Stimulated activated CD8-positive, alpha-beta memory T cell treated with anti-CD3 and anti-CD28 coated beads, Interleukin-12 subunit alpha, Interleukin-12 subunit beta, amount 100 ng/mL, for 24 hours (primary cell): ENCODE measurements around the gene CHIA.

Experiments
- DNase-seq: peaks from one replicate; pipeline ENCODE4 v3.0.0-alpha.2; 2020; ENCODE audit errors: extremely low read depth

The CHIA gene

DNA sequence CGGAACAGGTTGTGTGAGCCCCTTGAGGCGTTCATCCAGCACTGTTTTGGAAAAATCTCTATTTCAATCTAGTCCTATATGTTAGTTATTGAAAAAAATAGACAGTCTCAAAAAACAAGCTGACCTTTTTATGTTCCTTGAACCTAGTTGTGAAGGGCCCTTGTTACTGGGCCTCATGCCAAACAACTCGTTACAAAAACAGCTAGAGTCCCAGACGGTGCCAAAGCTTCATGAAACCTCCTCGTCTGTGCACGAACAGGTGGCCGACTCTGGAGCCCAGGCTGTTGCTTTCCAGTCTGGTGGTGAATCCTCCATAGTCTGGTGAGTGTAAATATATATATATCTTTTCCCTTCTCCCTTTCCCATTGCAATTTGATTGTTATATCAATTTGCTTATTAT, at the start of gene CHIA:
CHIA (plus strand) TSS at position 222 of the 400 bp plus-strand sequence. CDS start 19,617 bp downstream, outside the sequence.
- no peak for DNase-seq

DNA sequence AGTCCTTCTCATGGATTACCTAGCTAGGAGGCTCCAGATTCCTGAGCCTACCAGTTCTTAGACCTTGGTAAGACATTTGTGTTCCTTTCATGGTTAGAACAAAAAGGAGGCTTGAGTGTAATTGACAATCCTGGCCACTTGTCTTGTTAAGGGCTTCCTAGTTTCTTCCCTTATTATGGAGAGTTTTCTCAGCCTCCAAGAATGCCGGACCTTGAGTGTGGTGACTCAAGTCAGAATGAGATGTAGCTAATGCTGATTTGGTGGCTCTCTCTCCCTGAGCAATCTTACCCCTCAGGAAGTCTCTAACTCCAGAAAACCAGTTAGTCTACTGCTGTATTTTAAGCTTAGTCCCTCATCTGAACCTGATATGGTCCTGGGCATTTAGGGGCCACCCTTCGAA, 48.9 kb upstream of the CHIA start:
- no peak for DNase-seq

DNA sequence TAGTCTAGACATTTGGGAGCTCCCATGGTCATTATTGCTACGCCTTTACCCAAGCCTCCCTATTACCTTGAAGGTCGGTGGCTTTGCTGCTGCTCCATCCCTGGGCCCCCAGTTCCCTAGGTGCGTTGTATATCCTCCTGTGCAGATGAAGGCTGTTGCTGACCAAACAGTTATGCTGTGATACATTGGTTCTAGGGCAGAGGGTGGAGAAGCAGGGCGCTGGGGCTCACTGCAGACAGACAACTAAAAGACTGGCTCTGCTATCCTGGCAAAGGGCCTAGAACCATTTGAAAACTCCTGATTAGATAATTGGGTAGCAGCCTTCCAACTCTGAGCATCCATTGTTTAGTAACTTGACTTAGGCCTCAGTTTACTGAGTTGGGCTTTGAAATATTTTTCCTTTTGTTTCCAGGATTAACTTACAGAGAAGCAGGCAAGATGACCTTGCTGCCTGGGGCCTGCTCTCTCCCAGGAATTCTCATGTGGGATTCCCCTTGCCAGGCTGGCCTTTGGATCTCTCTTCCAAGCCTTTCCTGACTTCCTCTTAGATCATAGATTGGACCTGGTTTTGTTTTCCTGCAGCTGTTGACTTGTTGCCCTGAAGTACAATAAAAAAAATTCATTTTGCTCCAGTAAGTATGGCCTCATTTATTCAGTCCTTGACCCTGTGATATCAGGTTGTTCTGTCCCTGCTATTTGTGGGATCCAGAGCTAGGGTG, 47.7 kb upstream of the CHIA start:
- DNase-seq, result no peak

DNA sequence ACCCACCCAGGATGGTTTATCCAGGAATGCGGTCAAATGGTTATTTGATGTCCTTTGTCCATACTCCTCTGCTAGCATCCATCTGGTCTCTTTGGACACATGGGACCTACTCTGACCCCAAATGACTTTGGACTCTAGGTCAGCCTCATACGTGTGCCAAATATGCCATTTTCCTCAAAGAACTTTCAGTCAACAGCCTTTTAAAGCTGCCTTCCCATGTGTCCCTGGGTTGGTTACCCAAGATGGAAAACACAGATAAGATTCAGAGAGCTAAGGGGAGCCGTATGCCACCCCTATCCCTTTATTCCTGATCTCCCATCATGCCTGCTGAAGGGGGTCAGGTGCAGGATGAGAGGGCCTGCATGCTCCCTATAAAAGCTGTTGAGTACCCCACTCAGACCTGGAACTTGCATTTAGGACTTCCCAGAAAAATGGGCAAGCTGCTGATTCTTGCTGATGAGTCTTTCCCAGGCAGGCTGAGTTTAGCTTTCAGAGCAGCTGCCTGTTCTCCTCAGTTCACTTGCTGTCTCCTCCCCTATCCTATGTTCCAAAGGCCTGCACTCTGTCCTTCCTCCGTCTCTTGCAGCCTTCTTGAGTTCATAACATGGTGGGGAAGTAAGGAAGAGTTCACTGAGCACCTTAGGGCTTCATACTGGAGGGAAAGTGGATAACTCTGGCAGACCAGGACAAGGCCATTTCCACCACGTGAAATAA, 43.4 kb upstream of the CHIA start:
- DNase-seq, result no peak

DNA sequence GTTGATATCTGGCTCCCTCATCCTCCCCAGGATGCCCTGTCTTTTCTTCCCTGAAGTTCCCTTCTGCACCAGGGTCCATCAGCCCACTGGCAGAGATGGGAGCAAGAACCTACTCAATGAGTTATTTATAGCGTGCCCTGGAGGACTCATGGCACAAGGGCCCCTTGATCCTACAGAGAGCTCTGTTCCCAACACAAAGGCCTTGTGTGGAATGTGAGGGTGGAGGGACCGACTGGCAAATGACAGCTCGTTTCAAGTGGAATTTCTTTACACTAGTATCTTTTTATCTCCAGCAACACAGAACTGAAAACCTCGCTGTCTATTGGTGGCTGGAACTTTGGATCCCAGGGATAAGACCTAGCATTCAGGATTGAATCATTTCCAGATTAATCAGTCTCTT, 40.7 kb upstream of the CHIA start:
- DNase-seq, result no peak

DNA sequence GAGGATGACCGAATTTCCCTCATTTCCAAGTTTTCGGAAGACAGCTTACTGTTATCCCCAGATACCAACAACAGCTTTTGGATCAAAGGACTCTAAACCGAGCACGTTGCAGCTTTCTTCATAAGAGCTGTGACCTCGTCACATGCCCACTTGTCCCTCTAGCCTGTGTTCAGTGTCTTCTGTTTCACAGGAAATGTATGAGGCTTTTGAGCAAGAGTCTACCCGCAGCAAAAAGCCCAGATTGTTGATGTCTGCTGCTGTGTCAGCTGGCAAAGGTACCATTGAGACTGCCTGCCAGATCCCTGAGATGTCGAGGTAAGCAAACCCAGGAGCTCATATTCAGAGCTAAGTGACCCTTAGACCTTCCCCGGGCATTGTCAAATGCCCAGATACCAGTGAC, 39.1 kb upstream of the CHIA start:
- DNase-seq, result no peak

DNA sequence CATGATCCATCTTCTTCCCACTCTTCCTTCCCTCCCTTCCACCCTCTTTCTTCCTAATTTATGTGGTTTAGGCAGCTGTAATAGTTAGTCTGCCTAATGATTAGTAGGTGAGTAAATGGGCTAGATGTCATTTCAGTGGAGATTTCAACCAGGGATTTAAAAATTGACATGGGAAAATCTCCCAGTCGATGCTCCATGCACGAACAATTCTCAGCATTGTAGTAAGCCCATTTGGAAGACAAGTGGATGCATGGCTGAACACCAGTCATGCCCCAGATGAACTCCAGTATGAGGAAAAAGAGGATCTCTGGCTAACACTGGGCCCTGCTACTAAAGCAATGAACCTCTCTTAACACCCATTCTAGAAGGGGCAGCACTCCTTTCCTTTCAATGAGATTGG, 37.9 kb upstream of the CHIA start:
- DNase-seq, result no peak

DNA sequence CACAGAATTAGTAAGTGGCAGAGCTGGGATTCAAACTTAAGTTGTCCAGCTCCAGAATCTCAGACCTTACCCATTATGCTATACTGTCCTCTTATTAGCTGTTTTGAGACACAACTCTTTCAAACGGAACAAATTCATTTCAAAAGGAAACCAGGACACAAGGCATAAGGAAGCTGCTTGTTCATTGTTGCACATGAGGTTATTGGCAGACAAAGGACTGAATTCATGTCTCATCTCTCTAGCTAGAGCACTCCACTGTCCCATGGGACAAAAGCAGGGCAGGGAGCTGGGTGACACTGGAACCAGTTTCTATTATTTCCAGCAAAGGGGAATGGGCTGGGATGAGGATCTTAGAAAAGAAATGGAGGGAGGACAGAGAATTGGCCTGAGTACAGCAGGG, 36.8 kb upstream of the CHIA start:
- no peak for DNase-seq

DNA sequence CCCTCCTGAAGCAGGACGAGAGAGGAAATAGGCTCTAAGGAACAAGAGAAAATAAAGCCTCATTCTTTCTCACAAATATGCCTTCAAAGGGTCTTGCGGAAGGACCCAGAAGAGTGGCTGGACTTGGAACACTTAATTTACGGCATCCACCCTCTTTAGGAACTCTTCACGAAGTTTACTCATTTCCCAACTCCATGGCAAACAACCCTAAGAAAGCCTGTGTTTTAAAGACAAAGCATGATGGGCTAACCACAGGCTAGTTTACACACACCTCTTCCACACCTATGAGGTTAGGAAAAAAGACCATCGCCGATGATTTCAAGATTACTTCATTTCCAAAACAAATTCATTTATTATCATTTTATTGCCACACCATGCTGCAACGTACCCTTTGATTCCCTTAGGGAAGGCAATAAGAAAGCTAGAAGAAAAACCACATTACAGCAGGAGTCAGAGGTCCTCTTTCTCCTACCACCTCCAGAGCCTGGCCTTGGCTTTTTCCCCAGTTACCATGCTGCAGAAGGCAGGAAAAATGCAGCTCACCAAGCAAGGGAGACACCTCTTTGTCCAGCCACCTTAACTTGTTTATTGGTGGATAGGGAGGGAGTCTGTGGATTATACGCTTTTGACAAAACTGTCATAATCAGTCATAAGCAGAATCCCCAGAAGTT, 33.5 kb upstream of the CHIA start:
- DNase-seq, result no peak

DNA sequence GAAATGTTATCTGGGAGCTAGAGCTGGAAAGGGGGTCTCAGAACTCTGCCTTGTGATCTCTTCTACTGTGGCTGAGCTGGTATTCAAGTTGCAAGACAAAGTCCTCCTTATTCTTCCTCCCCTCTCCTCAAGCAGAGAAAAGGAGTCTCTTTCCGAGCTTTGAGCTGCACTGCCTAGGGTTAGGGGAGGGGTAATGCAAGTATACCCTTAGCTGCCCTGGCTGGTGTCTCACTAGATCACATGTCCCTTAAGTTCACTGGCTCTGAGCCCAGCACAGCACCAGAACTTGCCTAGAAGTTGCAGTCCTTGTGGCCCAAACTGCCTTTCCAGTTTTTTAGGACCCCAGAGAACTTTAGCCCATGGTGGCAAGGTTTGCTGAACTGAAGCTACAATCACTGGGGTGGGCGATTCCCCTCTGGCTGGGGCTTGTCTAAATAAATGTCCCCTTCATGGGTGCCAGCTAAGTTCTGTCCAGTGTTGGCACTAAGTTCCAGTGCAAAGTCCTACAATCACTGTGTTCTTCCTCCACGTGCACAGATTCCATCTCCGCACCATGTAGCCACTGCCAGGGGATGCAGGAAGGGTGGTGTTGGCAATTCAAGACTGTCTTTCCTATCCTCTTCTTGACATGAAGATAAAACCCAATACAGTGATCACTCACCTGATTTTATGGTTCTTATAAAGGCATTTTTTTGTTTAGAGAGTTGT, 22.7 kb upstream of the CHIA start:
- no peak for DNase-seq

DNA sequence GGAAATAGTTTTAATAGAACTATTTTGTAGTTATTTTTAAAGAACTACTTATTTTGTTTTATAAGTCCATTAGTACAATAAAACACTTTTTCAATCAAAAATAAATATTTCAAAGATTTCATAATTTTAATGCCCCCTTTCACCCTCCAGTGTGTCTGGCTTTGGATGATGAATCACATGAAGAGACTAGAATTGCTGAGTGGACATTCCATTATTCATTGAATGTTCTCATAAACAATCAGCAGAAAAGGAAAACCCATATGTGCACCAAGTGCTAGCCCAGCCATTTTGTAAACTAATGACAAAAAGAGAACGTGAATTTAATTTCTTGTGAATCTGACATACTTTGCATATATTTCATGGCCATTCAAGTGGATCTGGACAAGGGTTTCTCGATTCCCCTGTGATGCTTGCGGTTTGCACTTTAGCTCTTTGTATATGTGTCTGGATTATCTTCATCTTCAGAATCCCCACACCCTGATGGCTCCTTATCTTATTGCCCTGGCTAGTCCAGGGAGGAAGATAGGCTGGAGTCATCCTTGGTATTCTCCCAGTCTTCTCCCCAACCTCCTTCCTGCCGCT, 20.7 kb upstream of the CHIA start:
- no peak for DNase-seq

DNA sequence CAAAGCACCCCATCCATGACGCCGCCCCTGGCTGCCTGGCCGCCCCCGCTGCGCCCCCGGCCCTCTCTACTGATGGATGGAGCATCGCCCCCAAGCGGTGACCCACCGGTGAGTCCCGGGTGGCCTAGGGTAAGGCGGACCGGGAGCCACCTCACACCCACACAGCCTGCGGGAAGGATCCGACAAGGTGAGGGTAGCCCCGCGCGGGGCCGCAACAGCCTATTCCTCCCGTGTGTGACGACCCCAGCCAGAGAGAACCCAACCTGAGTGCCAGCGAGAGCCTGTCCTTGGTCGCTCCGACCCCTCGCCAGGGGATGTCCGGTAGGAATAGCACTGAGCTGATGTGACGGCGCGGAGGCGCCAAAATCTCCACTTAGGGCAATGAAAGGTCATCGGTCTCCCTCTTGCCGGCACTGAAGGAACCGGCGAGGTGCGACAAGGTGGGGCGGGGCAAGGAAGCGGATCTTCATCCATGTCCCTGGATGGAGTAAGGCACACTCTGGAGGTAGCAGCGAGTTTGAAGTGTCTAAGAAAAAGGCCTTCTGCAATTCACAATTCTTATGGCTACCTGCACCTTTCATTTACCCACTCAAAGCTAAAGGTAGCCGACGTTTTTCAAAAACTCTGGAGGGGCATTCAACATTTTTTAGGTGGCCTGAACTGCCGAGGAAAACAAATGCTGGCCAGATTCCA, 19.7 kb upstream of the CHIA start:
- no peak for DNase-seq

DNA sequence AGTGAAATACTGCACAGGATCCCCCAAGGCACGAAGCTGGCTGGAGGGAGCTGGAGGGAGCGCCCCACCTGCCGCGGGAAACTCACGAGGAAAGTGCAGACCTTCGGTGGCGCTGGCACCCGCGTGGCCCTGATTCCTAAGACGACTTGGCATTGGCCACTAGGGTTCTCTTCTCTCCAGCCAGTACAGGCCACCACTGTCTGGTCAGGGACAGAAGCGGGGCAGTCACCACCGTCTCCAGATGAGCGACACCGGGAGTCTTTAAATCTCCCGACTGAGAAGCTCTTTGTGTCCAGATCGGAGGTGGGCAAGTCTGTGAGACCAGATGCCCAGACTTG, 19.2 kb upstream of the CHIA start:
- DNase-seq, result no peak

DNA sequence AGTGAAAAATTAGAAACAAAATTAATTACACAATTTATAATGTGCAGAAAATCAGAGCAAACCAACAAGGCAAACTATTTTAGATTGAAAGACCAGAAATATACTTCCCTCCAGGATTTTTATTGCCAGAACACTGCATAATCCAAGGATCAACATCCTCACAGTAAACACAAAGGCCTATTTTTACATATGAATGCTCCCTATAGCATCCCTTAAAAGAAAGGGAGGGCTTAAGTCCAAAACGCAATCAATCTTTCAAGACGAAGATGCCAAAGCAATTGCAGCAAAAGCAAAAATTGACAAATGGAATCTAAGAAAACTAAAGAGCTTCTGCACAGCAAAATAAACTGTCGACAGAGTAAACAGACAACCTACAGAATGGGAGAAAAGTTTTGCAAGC, 18.6 kb upstream of the CHIA start:
- DNase-seq, result no peak

DNA sequence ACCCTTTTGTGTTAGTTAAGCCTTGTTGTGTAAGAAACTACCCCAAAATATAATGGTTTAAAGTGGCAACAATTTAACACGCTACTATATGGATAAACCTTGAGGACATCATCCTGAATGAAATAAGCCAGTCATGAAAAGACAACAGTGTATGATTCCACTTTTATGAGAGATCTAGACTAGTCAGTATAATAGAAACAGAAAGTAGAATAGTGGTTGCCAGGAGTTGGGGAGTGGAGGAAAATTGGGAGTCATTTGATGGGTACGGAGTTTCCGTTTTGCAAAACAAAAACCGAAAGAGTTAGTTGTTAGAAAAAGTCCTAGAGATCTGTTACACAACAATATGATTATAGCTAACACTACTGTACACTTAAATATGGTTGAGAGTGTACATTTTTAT, 16.0 kb upstream of the CHIA start:
- DNase-seq, result no peak

DNA sequence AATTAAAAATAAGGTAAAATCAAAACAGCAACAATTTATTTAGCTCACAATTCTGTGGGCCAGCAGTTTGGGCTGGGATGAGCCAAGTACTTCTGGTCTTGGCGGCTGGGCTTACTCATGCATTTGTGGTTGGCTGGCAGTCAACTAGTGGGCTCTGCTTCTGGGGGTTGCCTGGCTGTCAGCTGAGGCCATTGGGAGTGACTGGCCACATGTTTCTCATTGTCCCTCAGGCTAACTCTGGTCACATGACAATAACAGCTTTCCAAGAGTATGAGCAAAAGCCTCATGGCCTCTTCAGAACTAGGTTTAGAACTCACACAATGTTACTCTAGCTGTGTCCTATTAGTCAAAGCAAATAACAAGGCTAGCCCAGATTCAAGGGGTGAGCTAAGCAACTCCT, 15.6 kb upstream of the CHIA start:
- DNase-seq, result peak; percentile 12

DNA sequence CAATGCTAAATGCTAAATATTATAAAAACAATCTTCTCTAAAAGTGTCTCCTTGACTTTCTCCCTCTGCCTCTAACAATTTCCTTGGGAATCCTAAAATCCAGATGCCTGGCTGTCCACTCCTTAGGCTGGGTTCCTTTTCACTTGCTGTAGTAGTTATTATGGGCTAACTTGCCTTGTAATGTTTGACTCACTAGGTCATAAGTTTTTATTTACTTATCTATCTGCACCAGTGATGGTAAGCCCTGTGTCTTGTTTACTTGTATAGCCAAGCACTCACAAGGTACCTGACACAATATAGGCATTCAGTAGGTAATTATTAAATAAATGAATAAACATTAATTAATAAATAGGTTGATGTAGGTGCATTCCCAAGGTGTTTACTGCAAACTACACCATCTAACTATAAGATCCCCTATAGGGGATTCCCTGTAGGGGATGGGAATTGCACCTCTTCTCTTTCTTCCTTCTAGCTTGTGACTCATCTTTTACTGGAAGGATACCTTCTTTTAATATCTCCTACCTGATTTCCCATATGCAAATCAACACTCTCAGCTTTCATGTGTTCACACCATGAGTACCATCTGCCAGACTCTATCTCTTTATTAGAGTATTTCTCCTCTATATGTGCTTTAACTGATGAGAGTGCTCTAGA, 14.7 kb upstream of the CHIA start:
- DNase-seq, result no peak

DNA sequence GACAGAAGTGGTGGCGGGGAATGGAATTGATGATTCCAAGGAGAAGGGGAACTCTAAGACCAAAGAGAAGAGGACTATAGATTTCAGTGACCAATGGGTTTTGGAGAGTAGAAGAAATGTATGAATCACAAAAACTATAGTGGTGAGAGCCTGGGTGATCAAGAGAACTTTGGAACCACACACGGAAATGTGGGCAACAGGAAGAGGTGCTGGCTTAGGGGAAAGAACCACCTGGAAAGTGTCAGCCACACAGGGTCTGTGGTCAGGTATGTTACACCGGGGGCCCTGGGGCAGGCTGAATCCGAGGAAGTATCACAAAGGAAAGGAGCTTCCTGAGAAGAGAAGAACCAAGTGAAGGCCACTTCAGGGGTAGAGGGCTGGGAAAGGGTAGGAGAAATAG, 11.5 kb upstream of the CHIA start:
- DNase-seq, result no peak

DNA sequence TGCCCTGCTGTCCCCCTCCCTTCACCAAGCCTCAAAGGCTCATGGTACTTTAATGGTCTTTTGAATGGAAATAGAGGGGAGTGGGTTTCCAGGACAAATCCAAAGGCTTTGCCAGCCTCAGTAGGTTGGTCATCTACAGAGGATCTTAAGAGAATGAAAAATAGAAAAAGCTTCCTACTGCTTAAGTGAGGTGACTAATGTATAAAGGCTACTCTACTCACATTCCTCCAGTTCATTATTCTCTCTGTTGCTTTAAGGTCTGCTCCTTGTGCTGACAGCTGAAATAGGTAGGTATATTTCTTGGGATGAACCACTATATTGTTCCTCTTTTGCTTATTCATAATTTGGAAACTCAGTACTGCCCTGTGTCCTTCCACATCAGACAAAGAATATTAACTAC, 10.4 kb upstream of the CHIA start:
- DNase-seq, result no peak

DNA sequence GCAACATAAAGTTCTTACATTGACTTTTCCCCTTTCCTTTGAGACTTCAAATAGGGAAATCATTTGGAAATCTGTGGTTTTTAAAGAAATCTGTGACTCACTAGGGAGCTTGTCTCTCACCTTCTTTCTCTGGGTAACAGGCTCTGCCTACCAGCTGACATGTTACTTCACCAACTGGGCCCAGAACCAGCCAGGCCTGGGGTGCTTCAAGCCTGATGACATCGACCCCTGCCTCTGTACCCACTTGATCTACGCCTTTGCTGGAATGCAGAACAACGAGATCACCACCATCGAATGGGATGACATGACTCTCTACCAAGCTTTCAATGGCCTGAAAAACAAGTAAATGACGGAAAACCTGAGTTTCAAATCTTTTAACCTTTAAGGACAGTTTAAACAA, 9.2 kb upstream of the CHIA start:
- DNase-seq, result no peak

DNA sequence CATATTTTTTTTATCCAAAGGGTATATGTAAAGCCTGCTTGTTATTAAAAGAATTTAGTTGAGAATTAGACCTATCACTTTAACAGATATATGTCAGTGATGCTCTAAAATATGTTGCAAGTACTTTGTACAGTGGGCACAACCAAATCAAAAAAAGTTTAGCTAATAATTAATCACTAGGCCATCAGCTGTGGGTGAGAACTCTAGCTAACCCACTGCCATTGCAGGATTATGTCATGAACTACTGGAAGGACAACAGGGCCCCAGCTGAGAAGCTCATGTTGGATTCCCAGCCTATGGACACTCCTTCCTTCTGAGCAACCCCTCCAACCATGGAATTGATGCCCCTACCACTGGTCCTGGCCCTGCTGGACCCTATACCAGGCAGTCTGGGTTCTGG, 6.8 kb upstream of the CHIA start:
- no peak for DNase-seq
